HepG2 (cell line): ENCODE measurements around the gene GFRA1.

ENCODE experiments used
- ATRX ChIP-seq: sonication (generic); formaldehyde crosslinking; IDR thresholded peaks from 2 replicates; pipeline ENCODE4 v1.4.0; 2020; ENCODE audit warnings: missing genetic modification reagents, borderline replicate concordance
- BHLHE40 ChIP-seq: IDR thresholded peaks from 2 replicates; pipeline ENCODE4 v1.6.1; 2011; ENCODE audit warnings: low read length, improper control_type of control experiment
- CTCF ChIP-seq: sonication (generic); formaldehyde crosslinking; IDR thresholded peaks from 2 replicates; pipeline ENCODE4 v1.5.0; 2020; ENCODE audit warnings: mild to moderate bottlenecking, missing genetic modification reagents, moderate library complexity
- POLR2A ChIP-seq, 2 experiments: IDR thresholded peaks; 2 replicates each; pipeline ENCODE4 v1.6.1; 2011; ENCODE audit warnings: low read depth in 2 of 2, low read length in 2 of 2, mild to moderate bottlenecking in 1 of 2, moderate library complexity in 1 of 2; ENCODE audit not compliant: insufficient read depth in 1 of 2
- STAT6 ChIP-seq: sonication (generic); formaldehyde crosslinking; IDR thresholded peaks from 2 replicates; pipeline ENCODE4 v1.4.0; 2020; ENCODE audit warnings: missing genetic modification reagents, mild to moderate bottlenecking, borderline replicate concordance
- ZNF710 ChIP-seq: sonication (generic); formaldehyde crosslinking; IDR thresholded peaks from 2 replicates; pipeline ENCODE4 v1.5.0; 2020; ENCODE audit warnings: mild to moderate bottlenecking, missing genetic modification reagents, borderline replicate concordance
- ZSCAN29 ChIP-seq: sonication (generic); formaldehyde crosslinking; conservative IDR thresholded peaks from 2 replicates; pipeline ENCODE4 v1.4.0; 2020; ENCODE audit warnings: mild to moderate bottlenecking, missing genetic modification reagents

GRCh38 chr10:116060864-116061263 lies 212.1 kb downstream of the GFRA1 start:
- TF ChIP-seq STAT6: no peak
- TF ChIP-seq POLR2A (IDR thresholded peaks at IDR 0.05; ENCODE audit: insufficient read depth in 1 of 2, low read depth in 2 of 2, low read length in 2 of 2): no peak
- TF ChIP-seq ZSCAN29 (CRISPR knock-in tag): no peak
- TF ChIP-seq ZNF710 (CRISPR knock-in tag): no peak
- no peak for TF ChIP-seq ATRX (CRISPR knock-in tag)
- no peak for TF ChIP-seq CTCF
- TF ChIP-seq BHLHE40: no peak
